H1 (cell line): ENCODE measurements around the gene OSBPL6. TPM values are rescaled to one million over a fixed set of nuclear protein-coding genes. Genes with fewer than 3 reads are reported as not detected.

Experiments
- CTCF ChIP-seq, 3 experiments: IDR thresholded peaks; 1 replicate in 2 of 3; 2 replicates in 1 of 3; pipeline versions ENCODE4 v1.5.1 to v1.6.1; 2011; ENCODE audit warnings: low read length in 3 of 3, mild to moderate bottlenecking in 3 of 3, inconsistent platforms in 2 of 3, low read depth in 1 of 3, moderate library complexity in 1 of 3; ENCODE audit not compliant: insufficient read depth in 1 of 3; ENCODE audit errors: control extremely low read depth in 1 of 3
- HDAC2 ChIP-seq, 2 experiments: fragments of 300-600 bp in 1 of 2; sonication (generic) in 1 of 2; IDR thresholded peaks; 2 replicates each; pipeline ENCODE4 v1.6.1; 2011 to 2012; ENCODE audit warnings: low read depth in 2 of 2, low read length in 2 of 2, mild to moderate bottlenecking in 2 of 2, moderate library complexity in 2 of 2, borderline replicate concordance in 1 of 2, inconsistent platforms in 1 of 2
- polyA plus RNA-seq, 7 experiments: library from polyadenylated mRNA; depleted of rRNA in 3 of 7; stranded (reverse) in 5 of 7; unstranded in 2 of 7; fragments of >200 nt in 5 of 7; fragments of 200-250 nt in 2 of 7; gene quantifications; 1 replicate in 5 of 7; 2 replicates in 1 of 7; 4 replicates in 1 of 7; pipeline versions ENCODE4 v1.2.1 to v1.2.3, GENCODE V29; 2011 to 2013; ENCODE audit warnings: missing spikeins in 2 of 7, mixed read lengths in 2 of 7
- total RNA-seq: library from RNA; stranded (reverse); fragmentation: NEBNext Ultra II Directional; extraction: Animal tissue kit (Norgen Biotek cat#: 25700); gene quantifications from 2 replicates; pipeline ENCODE4 v1.2.1, GENCODE V29; 2021

OSBPL6 gene
- total and polyA plus RNA-seq, 2 of the 8 experiments (the other 6 are each of a cell fraction or from before 2014, with no cell fraction given): 1.7 to 5.6 TPM

- TF ChIP-seq HDAC2 (IDR thresholded peaks at IDR 0.05; ENCODE audit: borderline replicate concordance in 1 of 2, low read depth in 2 of 2, low read length in 2 of 2) (no peak), CTCF (IDR thresholded peaks at IDR 0.05; ENCODE audit: control extremely low read depth in 1 of 3, insufficient read depth in 1 of 3, low read depth in 1 of 3, low read length in 3 of 3) (no peak)
These were observed 26.5 kb downstream of the OSBPL6 start (continued) for GRCh38 chr2:178220814-178221213.
